Parathyroid adenoma (tissue), 2 donors: ENCODE data around the gene REXO2.

Experiments
- H2AFZ ChIP-seq: fragments of 300-600 bp; sonication (generic); one replicate; pipeline ENCODE4 v1.7.0; 2017; ENCODE audit warnings: antibody characterized with exemption, mild to moderate bottlenecking
- H3K27ac ChIP-seq: fragments of 300-600 bp; sonication (generic); one replicate; pipeline ENCODE4 v1.7.0; 2017
- H3K27me3 ChIP-seq: fragments of 300-600 bp; sonication (generic); one replicate; pipeline ENCODE4 v1.7.0; 2017; ENCODE audit warnings: low read length; ENCODE audit not compliant: control insufficient read depth, insufficient read depth
- H3K36me3 ChIP-seq: fragments of 300-600 bp; sonication (generic); one replicate; pipeline ENCODE4 v1.7.0; 2017; ENCODE audit warnings: low read length; ENCODE audit not compliant: control insufficient read depth, insufficient read depth
- H3K4me1 ChIP-seq: fragments of 300-600 bp; sonication (generic); one replicate; pipeline ENCODE4 v1.7.0; 2017; ENCODE audit warnings: control low read depth
- H3K4me2 ChIP-seq: fragments of 300-600 bp; sonication (generic); one replicate; pipeline ENCODE4 v1.7.0; 2017; ENCODE audit warnings: low read length
- H3K4me3 ChIP-seq: fragments of 300-600 bp; sonication (generic); one replicate; pipeline ENCODE4 v1.7.0; 2017; ENCODE audit warnings: low read depth, low read length
- H3K79me2 ChIP-seq: fragments of 300-600 bp; sonication (generic); one replicate; pipeline ENCODE4 v1.7.0; 2017; ENCODE audit warnings: control low read depth
- H3K9ac ChIP-seq: fragments of 300-600 bp; sonication (generic); one replicate; pipeline ENCODE4 v1.7.0; 2017; ENCODE audit warnings: mild to moderate bottlenecking
- H3K9me3 ChIP-seq: fragments of 300-600 bp; sonication (generic); one replicate; pipeline ENCODE4 v1.7.0; 2017; ENCODE audit warnings: low read length; ENCODE audit not compliant: control insufficient read depth
- TF ChIP-seq, protein P1 (sequence below): fragments of 300-600 bp; sonication (generic); IDR thresholded peaks from one replicate; pipeline ENCODE4 v1.7.0; 2017; ENCODE audit warnings: antibody characterized with exemption, mild to moderate bottlenecking
- donor health status: primary hyperparathyroidism.

Gene REXO2

DNA sequence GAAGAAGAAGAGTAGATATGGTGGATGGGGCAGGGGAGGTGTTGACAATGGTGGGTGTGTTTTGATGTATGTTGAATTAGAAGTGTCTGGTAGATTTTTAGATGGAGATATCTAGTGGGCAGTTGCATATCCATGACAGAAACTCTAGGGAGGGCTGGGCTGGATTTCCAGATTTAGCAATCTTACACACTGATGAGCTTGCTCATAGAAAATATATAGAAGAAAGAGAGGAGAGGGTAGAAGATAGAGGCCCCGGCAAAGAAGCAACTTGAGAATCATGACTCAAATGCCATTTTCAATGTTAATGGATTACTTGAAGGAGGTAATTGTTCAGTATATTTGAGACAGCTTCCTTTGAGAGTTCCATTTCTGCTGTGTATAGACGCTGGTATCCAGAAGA is 8.2 kb downstream of the REXO2 start:
- no peak overlapping the region for H3K9ac ChIP-seq
- no peak overlapping the region for H3K27ac ChIP-seq
- no peaks in the 10 kb centered on the region for H3K9me3 ChIP-seq
- no peak overlapping the region for H2AFZ ChIP-seq
- H3K79me2 ChIP-seq = peaks cover 3% of the 10 kb centered on the region
- TF ChIP-seq, protein P1, sequence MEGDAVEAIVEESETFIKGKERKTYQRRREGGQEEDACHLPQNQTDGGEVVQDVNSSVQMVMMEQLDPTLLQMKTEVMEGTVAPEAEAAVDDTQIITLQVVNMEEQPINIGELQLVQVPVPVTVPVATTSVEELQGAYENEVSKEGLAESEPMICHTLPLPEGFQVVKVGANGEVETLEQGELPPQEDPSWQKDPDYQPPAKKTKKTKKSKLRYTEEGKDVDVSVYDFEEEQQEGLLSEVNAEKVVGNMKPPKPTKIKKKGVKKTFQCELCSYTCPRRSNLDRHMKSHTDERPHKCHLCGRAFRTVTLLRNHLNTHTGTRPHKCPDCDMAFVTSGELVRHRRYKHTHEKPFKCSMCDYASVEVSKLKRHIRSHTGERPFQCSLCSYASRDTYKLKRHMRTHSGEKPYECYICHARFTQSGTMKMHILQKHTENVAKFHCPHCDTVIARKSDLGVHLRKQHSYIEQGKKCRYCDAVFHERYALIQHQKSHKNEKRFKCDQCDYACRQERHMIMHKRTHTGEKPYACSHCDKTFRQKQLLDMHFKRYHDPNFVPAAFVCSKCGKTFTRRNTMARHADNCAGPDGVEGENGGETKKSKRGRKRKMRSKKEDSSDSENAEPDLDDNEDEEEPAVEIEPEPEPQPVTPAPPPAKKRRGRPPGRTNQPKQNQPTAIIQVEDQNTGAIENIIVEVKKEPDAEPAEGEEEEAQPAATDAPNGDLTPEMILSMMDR = no peak
- H3K36me3 ChIP-seq = no peaks in the 10 kb centered on the region
- no peak overlapping the region for H3K4me2 ChIP-seq
- no peaks in the 10 kb centered on the region for H3K27me3 ChIP-seq
- H3K4me3 ChIP-seq = no peak overlapping the region
- no peaks in the 10 kb centered on the region for H3K4me1 ChIP-seq

DNA sequence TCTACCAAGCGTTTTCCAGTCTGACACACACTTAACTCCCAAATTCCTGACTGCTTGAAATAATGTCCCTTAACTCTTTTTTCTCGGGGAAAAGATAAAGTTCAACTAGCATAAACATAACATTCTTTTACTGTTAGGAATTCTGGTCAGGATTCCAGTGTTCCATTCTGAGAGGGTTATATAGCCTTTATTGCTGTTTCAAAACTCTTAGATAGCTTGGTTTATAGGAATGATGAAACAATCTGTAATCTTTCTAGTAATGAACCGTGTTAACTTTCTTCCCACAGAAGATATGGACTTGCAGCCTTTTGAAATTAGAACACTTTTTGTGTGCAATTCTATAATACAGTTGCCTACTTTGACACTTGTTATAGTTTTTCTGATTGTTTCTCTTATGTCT is 8.6 kb downstream of the REXO2 start:
- H3K79me2 ChIP-seq = peaks cover 3% of the 10 kb centered on the region
- H3K4me3 ChIP-seq = no peak overlapping the region
- H3K9ac ChIP-seq = no peak overlapping the region
- no peak overlapping the region for H3K27ac ChIP-seq
- no peak overlapping the region for H3K4me2 ChIP-seq
- TF ChIP-seq, protein P1 = no peak
- H3K9me3 ChIP-seq = no peaks in the 10 kb centered on the region
- H3K36me3 ChIP-seq = no peaks in the 10 kb centered on the region
- no peak overlapping the region for H2AFZ ChIP-seq
- no peaks in the 10 kb centered on the region for H3K27me3 ChIP-seq
- no peaks in the 10 kb centered on the region for H3K4me1 ChIP-seq

DNA sequence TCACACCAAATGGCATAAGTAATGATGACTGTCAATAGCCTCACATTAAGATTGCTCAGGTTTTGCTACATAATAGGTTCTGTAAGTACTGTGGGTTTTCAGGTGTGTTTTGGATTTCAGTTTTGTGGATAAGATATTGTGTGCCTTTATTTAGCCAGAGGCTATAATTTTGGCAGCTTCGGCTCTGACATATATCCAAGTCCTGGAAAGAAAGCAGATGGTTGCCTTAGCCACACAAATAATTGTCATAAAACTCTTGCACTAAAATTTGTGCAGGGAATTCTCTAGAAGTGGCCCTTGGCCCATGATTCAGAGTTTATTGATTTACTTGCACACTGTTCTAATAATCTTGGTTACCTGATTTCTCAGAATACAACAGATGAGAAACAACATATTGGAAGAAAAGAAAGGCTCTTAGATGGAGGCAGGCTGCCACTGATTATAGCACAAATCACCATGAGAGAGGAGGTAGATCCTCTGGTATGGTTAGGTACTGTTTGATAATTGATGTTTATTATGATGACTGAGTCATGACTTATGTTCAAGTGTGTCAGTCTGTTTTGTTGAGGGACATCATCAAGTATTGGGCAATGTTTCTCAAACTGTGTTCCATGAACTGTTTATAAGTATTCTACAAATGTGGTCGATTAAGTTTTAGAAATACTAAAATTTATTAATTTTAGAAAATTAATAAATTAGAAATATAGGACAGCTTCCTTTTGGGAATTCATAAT is 9.6 kb downstream of the REXO2 start:
- Histone ChIP-seq H3K27me3 (no peaks in the 10 kb centered on the region), H2AFZ (no peak overlapping the region), H3K9ac (no peak overlapping the region), H3K4me2 (no peak overlapping the region), H3K79me2 (no peaks in the 10 kb centered on the region), H3K4me1 (no peaks in the 10 kb centered on the region), H3K4me3 (no peak overlapping the region), H3K36me3 (no peaks in the 10 kb centered on the region), H3K9me3 (no peaks in the 10 kb centered on the region), H3K27ac (no peak overlapping the region)
- TF ChIP-seq, protein P1 = no peak

DNA sequence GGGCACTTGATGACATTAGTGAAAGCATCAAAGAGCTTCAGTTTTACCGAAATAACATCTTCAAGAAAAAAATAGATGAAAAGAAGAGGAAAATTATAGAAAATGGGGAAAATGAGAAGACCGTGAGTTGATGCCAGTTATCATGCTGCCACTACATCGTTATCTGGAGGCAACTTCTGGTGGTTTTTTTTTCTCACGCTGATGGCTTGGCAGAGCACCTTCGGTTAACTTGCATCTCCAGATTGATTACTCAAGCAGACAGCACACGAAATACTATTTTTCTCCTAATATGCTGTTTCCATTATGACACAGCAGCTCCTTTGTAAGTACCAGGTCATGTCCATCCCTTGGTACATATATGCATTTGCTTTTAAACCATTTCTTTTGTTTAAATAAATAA is 10.6 kb downstream of the REXO2 start:
- TF ChIP-seq, protein P1 = no peak
- no peak overlapping the region for H3K9ac ChIP-seq
- H3K9me3 ChIP-seq = no peaks in the 10 kb centered on the region
- no peaks in the 10 kb centered on the region for H3K79me2 ChIP-seq
- no peaks in the 10 kb centered on the region for H3K27me3 ChIP-seq
- H2AFZ ChIP-seq = no peak overlapping the region
- H3K27ac ChIP-seq = no peak overlapping the region
- no peaks in the 10 kb centered on the region for H3K36me3 ChIP-seq
- H3K4me1 ChIP-seq = no peaks in the 10 kb centered on the region
- H3K4me2 ChIP-seq = no peak overlapping the region
- H3K4me3 ChIP-seq = no peak overlapping the region

DNA sequence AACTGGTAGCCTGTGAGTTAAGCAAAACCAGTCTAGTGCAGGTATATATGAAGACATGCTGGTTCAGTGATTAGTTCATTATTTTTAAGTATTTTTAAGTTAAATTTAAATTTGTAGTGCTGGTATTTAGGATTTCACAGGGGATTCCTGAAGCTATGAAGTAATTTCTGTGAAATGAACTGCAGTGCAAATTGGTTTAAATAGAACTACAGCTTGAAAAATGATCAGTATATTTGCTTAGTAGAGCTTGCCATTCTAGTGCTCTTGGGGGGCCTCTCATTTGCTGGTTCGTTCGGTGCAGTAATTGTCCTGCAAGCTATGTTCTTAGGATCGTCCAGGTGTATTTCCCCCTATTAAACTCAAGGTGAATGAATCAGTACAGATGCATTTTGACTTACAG is 13.1 kb downstream of the REXO2 start:
- Histone ChIP-seq H3K9me3 (no peaks in the 10 kb centered on the region), H3K79me2 (no peaks in the 10 kb centered on the region), H3K27ac (no peak overlapping the region), H3K4me2 (peak overlapping the region; percentile 47), H3K4me1 (no peaks in the 10 kb centered on the region), H3K4me3 (no peak overlapping the region), H2AFZ (no peak overlapping the region), H3K36me3 (no peaks in the 10 kb centered on the region), H3K27me3 (no peaks in the 10 kb centered on the region), H3K9ac (no peak overlapping the region)
- TF ChIP-seq, protein P1 = no peak
